Esophagus squamous epithelium (tissue), 5 donors: ENCODE measurements around the gene GAL. TPM values are rescaled to one million over a fixed set of nuclear protein-coding genes. Genes with fewer than 3 reads are reported as not detected.

ENCODE experiments used
- DNase-seq: peaks from one replicate; lab custom pipeline; 2025; lab: John Stamatoyannopoulos, UW
- H3K27ac ChIP-seq, 4 donors: fragments of 200-600 bp; sonication (generic); one replicate each; pipeline ENCODE4 v1.5.1; 2016 to 2019; ENCODE audit warnings: mild to moderate bottlenecking in 1 of 4
- H3K27me3 ChIP-seq, 4 donors: fragments of 200-600 bp; sonication (generic); 1 replicate in 3 of 4; 2 replicates in 1 of 4; pipeline versions ENCODE4 v1.5.1 to v1.6.0; 2017 to 2021; ENCODE audit warnings: antibody characterized with exemption in 1 of 4
- H3K36me3 ChIP-seq, 3 donors: fragments of 200-600 bp; sonication (generic); one replicate each; pipeline ENCODE4 v1.5.1; 2016 to 2019
- H3K4me1 ChIP-seq, 3 donors: fragments of 200-600 bp; sonication (generic); one replicate each; pipeline ENCODE4 v1.5.1; 2017 to 2019
- H3K4me3 ChIP-seq, 4 donors: fragments of 200-600 bp; sonication (generic); 1 replicate in 3 of 4; 2 replicates in 1 of 4; pipeline ENCODE4 v1.5.1; 2016 to 2019; ENCODE audit warnings: mild to moderate bottlenecking in 2 of 4, moderate library complexity in 1 of 4
- H3K9me3 ChIP-seq, 3 donors: fragments of 200-600 bp; sonication (generic); one replicate each; pipeline ENCODE4 v1.5.1; 2016 to 2019
- POLR2A ChIP-seq, 4 donors: fragments of 450-650 bp; IDR thresholded peaks; one replicate each; pipeline ENCODE4 v1.6.1; 2017; ENCODE audit warnings: antibody characterized with exemption in 4 of 4, mild to moderate bottlenecking in 4 of 4, moderate library complexity in 3 of 4
- WGBS, 2 donors: methylation state at CpG; one replicate each; pipeline ENCODE4 v1.1.5; 2018; 5-methylcytosine and 5-hydroxymethylcytosine counted together
- intact Hi-C: fragments of 100-400 bp; cut with DNase I; formaldehyde crosslinking; loops from one replicate; pipeline ENCODE4 v1.15.0; 2022
- total RNA-seq, 4 donors: library from RNA; depleted of rRNA; stranded (reverse); fragments of >200 nt; gene quantifications; one replicate each; pipeline ENCODE4 v1.1.0, GENCODE V29; 2016
- TF ChIP-seq, protein P1 (sequence below), 6 experiments: fragments of 450-650 bp in 4 of 6; fragments of 200-600 bp in 2 of 6; sonication (generic) in 2 of 6; IDR thresholded peaks; one replicate each; pipeline ENCODE4 v1.5.1; 2016 to 2019; ENCODE audit warnings: antibody characterized with exemption in 6 of 6, mild to moderate bottlenecking in 4 of 6, moderate library complexity in 4 of 6
- donor health status: DM: yes; HTN: yes; CAD: no.

GAL gene
- total RNA-seq, 4 donors from 2014 or later = 2.2 TPM; not detected in 3

DNA sequence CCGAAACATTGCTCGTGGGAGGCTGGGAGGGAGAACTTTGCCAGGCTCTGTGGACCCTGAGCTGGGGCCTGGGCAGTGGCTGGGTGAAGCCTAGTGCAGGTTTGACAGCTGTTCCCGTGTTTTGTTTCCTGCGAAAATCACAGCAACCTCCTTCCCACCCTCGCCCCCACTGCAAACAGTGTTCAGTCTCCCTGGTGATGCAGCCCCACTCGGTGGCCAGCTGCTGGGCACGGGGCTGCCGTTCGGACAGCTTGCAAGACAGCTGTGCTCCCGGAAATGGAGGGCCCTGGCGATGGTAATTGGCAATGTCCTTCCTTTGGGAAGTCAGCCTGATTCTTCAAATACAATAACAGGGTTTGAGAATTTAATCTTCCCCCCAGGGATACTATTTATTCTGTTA lies 10.4 kb upstream of the GAL start:
- intact Hi-C loops = no loop called here

DNA sequence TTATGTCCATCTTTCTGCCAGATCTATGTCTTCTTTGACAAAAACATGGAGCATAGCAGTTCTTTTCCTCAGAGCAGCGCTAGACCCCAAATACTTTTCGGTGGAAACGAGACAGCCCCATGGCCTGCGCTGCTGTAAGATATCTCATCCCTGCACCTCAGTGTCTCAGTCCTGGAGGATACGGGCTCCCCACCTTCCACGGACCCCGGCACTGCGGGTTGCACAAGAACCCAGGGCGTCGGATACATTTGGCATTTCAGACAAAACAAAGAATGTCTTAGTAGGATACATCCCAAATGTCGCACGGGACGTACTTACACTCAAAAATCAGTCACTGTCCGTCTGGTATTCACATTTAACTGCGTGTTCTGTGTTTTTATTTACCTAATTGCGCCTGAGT lies 9.9 kb upstream of the GAL start:
- no peak overlapping the region for H3K27ac ChIP-seq
- no peak overlapping the region for H3K4me3 ChIP-seq
- intact Hi-C loops = no loop called here
- no peaks in the 10 kb centered on the region for H3K36me3 ChIP-seq
- peaks cover 0 to 9% (median 6%) of the 10 kb centered on the region in 3 donors for H3K9me3 ChIP-seq
- peaks cover 0 to 8% (median 0%) of the 10 kb centered on the region in 3 donors for H3K4me1 ChIP-seq
- no peak for DNase-seq
- TF ChIP-seq, protein P1, sequence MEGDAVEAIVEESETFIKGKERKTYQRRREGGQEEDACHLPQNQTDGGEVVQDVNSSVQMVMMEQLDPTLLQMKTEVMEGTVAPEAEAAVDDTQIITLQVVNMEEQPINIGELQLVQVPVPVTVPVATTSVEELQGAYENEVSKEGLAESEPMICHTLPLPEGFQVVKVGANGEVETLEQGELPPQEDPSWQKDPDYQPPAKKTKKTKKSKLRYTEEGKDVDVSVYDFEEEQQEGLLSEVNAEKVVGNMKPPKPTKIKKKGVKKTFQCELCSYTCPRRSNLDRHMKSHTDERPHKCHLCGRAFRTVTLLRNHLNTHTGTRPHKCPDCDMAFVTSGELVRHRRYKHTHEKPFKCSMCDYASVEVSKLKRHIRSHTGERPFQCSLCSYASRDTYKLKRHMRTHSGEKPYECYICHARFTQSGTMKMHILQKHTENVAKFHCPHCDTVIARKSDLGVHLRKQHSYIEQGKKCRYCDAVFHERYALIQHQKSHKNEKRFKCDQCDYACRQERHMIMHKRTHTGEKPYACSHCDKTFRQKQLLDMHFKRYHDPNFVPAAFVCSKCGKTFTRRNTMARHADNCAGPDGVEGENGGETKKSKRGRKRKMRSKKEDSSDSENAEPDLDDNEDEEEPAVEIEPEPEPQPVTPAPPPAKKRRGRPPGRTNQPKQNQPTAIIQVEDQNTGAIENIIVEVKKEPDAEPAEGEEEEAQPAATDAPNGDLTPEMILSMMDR (IDR thresholded peaks at IDR 0.05) = no peak
- no peak for TF ChIP-seq POLR2A (IDR thresholded peaks at IDR 0.05)
- 87 to 89% methylated on average over 16 of the region's 16 CpGs for WGBS, 2 donors
- peaks cover 0 to 42% (median 0%) of the 10 kb centered on the region in 4 donors for H3K27me3 ChIP-seq

More for the DNA sequence above, 10.4 kb upstream of the GAL start:
- no peaks in the 10 kb centered on the region for H3K36me3 ChIP-seq
- DNase-seq = no peak
- WGBS, 2 donors = 41 to 66% methylated on average over 5 to 9 of the region's 11 CpGs
- peaks cover 0 to 9% (median 6%) of the 10 kb centered on the region in 3 donors for H3K9me3 ChIP-seq
- no peak for TF ChIP-seq POLR2A (IDR thresholded peaks at IDR 0.05)
- TF ChIP-seq, protein P1 (IDR thresholded peaks at IDR 0.05) = no peak
- peaks cover 0 to 42% (median 0%) of the 10 kb centered on the region in 4 donors for H3K27me3 ChIP-seq
- H3K4me1 ChIP-seq = peaks cover 0 to 8% (median 0%) of the 10 kb centered on the region in 3 donors
- no peak overlapping the region for H3K4me3 ChIP-seq
- H3K27ac ChIP-seq = no peak overlapping the region

- H3K27ac ChIP-seq = no peak overlapping the region
- DNase-seq = no peak
Observed at GRCh38 chr11:68677432-68677831, 6.9 kb upstream of the GAL start.

GRCh38 chr11:68678031-68678441 lies 6.3 kb upstream of the GAL start:
- no peak overlapping the region for H3K4me3 ChIP-seq
- 74 to 90% methylated on average over 12 to 14 of the region's 15 CpGs for WGBS, 2 donors
- peaks cover 0 to 8% (median 0%) of the 10 kb centered on the region in 3 donors for H3K4me1 ChIP-seq
- H3K36me3 ChIP-seq = no peaks in the 10 kb centered on the region
- TF ChIP-seq POLR2A (IDR thresholded peaks at IDR 0.05) = no peak
- TF ChIP-seq, protein P1 (IDR thresholded peaks at IDR 0.05) = no peak
- H3K27ac ChIP-seq = no peak overlapping the region
- intact Hi-C loops = no loop called here
- H3K9me3 ChIP-seq = peaks cover 0 to 9% (median 6%) of the 10 kb centered on the region in 3 donors
- DNase-seq = no peak
- peaks cover 0 to 35% (median 0%) of the 10 kb centered on the region in 4 donors for H3K27me3 ChIP-seq

More at GRCh38 chr11:68677432-68677831, 6.9 kb upstream of the GAL start:
- peaks cover 0 to 8% (median 0%) of the 10 kb centered on the region in 3 donors for H3K4me1 ChIP-seq
- H3K36me3 ChIP-seq = no peaks in the 10 kb centered on the region
- WGBS, 2 donors = 10 to 13% methylated on average over 3 of the region's 6 CpGs
- H3K9me3 ChIP-seq = peaks cover 0 to 9% (median 6%) of the 10 kb centered on the region in 3 donors
- no peak overlapping the region for H3K4me3 ChIP-seq
- no peak for TF ChIP-seq POLR2A (IDR thresholded peaks at IDR 0.05)
- TF ChIP-seq, protein P1 (IDR thresholded peaks at IDR 0.05) = no peak
- peaks cover 0 to 35% (median 0%) of the 10 kb centered on the region in 4 donors for H3K27me3 ChIP-seq
- intact Hi-C loops = no loop called here

DNA sequence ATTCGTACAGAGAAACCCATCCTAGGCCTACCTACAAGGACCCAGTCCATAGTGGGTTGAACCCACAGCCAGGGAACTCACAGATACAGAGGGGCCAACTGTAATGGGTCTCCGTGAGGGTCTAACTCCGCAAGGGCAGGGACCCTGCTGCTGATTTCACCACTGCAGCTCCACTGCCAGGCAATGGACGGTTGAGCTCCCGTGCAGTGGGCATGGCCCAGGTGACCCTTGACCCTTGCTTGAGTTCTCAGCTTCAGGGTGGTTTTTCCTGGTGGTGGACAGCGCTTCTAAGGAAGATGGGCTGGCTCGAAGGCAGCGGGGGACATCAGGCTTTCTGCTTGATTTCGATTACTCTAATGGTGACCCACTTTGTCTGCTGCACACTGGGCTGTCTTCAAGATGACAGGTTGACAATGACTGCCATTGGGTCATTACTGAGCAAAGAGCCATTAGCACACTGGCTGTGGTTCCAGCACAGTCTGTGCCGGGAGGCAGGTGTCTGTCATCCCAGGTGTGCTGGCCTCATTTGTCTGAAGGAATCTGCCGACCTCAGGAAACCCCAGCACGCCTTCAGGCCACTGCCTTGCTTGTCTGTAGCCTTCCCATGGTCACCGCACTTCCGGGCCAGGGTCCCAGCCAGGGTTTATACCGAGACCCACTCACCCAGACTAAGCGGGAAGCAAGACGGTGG lies 3.7 kb upstream of the GAL start:
- Histone ChIP-seq H3K27me3 (peaks cover 14 to 42% (median 15%) of the 10 kb centered on the region in 4 donors), H3K9me3 (no peaks in the 10 kb centered on the region), H3K4me3 (no peak overlapping the region), H3K36me3 (no peaks in the 10 kb centered on the region), H3K27ac (no peak overlapping the region), H3K4me1 (peaks cover 5 to 22% (median 11%) of the 10 kb centered on the region in 3 donors)
- 77 to 80% methylated on average over 9 to 11 of the region's 17 CpGs for WGBS, 2 donors
- no peak for TF ChIP-seq POLR2A (IDR thresholded peaks at IDR 0.05)
- TF ChIP-seq, protein P1 (IDR thresholded peaks at IDR 0.05) = no peak
- intact Hi-C loops = no loop called here
- DNase-seq = no peak
